ENCODE data around the gene UPP2. TPM values are rescaled to one million over a fixed set of nuclear protein-coding genes. Genes with fewer than 3 reads are reported as not detected.

The UPP2 gene
- polyA plus RNA-seq, 1 experiment: not detected

GRCh38 chr2:158114516-158114915 is 12.8 kb downstream of the UPP2 start:
- H3K36me3 ChIP-seq (ENCODE audit: control insufficient read depth, insufficient read depth, low read length): no peaks in the 10 kb centered on the region
- ChIA-PET POLR2A (no interaction called here), CTCF (no interaction called here)
- no peak overlapping the region for H3K4me3 ChIP-seq (ENCODE audit: low read depth, low read length)
- no peak for TF ChIP-seq CTCF (IDR thresholded peaks at IDR 0.05; ENCODE audit: insufficient read depth, low read depth, low read length)
- no peak for DNase-seq (ENCODE audit: low read depth)
- no peaks in the 10 kb centered on the region for H3K27me3 ChIP-seq (ENCODE audit: control insufficient read depth, insufficient read depth, low read length)

- TF ChIP-seq CTCF (IDR thresholded peaks at IDR 0.05; ENCODE audit: insufficient read depth, low read depth, low read length): no peak
- Histone ChIP-seq H3K27me3 (ENCODE audit: control insufficient read depth, insufficient read depth, low read length) (no peaks in the 10 kb centered on the region), H3K36me3 (ENCODE audit: control insufficient read depth, insufficient read depth, low read length) (no peaks in the 10 kb centered on the region), H3K4me3 (ENCODE audit: low read depth, low read length) (no peak overlapping the region)
- POLR2A ChIA-PET: no interaction called here
- DNase-seq (ENCODE audit: low read depth): no peak
- CTCF ChIA-PET: interaction anchor here (1.6 kb wide), 1 partner anchor 639 kb away, joined by 3 read pairs; no protein-coding TSS in a partner anchor
These were observed 13.6 kb downstream of the UPP2 start for GRCh38 chr2:158115202-158115767.

GRCh38 chr2:158116936-158117335 is 15.3 kb downstream of the UPP2 start:
- POLR2A ChIA-PET: no interaction called here

GRCh38 chr2:158120102-158120501 is 18.4 kb downstream of the UPP2 start:
- Histone ChIP-seq H3K27me3 (ENCODE audit: control insufficient read depth, insufficient read depth, low read length) (no peaks in the 10 kb centered on the region; the same call in 1 of the 2 replicates), H3K4me3 (ENCODE audit: low read depth, low read length) (no peak overlapping the region), H3K36me3 (ENCODE audit: control insufficient read depth, insufficient read depth, low read length) (no peaks in the 10 kb centered on the region)
- CTCF ChIA-PET: interaction anchor here (0.8 kb wide), 1 partner anchor 24 kb away, joined by 3 read pairs; no protein-coding TSS in a partner anchor
- POLR2A ChIA-PET: no interaction called here
- DNase-seq (ENCODE audit: low read depth): no peak
- no peak for TF ChIP-seq CTCF (IDR thresholded peaks at IDR 0.05; ENCODE audit: insufficient read depth, low read depth, low read length)

More at GRCh38 chr2:158116936-158117335, 15.3 kb downstream of the UPP2 start:
- H3K36me3 ChIP-seq (ENCODE audit: control insufficient read depth, insufficient read depth, low read length): no peaks in the 10 kb centered on the region
- CTCF ChIA-PET: no interaction called here
- no peak overlapping the region for H3K4me3 ChIP-seq (ENCODE audit: low read depth, low read length)
- DNase-seq (ENCODE audit: low read depth): no peak
- no peaks in the 10 kb centered on the region for H3K27me3 ChIP-seq (ENCODE audit: control insufficient read depth, insufficient read depth, low read length)
- TF ChIP-seq CTCF (IDR thresholded peaks at IDR 0.05; ENCODE audit: insufficient read depth, low read depth, low read length): no peak

GRCh38 chr2:158120664-158121641 is 19.3 kb downstream of the UPP2 start:
- ChIA-PET CTCF (interaction anchor here (0.8 to 1.3 kb wide), 2 partner anchors 8 to 23 kb away, joined by 3 read pairs; no protein-coding TSS in a partner anchor), POLR2A (no interaction called here)
- TF ChIP-seq CTCF (IDR thresholded peaks at IDR 0.05; ENCODE audit: insufficient read depth, low read depth, low read length): no peak
- H3K36me3 ChIP-seq (ENCODE audit: control insufficient read depth, insufficient read depth, low read length): no peaks in the 10 kb centered on the region
- no peak overlapping the region for H3K4me3 ChIP-seq (ENCODE audit: low read depth, low read length)
- no peak for DNase-seq (ENCODE audit: low read depth)
- H3K27me3 ChIP-seq (ENCODE audit: control insufficient read depth, insufficient read depth, low read length): no peaks in the 10 kb centered on the region; the same call in 1 of the 2 replicates
